BJ (cell line): ENCODE data around the gene ENTPD7. TPM values are rescaled to one million over a fixed set of nuclear protein-coding genes. Genes with fewer than 3 reads are reported as not detected.

Source experiments
- CTCF ChIA-PET: fragments of 350-600 bp; formaldehyde crosslinking; extraction: SDS; loops from one replicate; lab custom pipeline; 2021; ENCODE audit warnings: antibody characterized with exemption, inconsistent platforms; lab: Yijun Ruan, JAX
- POLR2A ChIA-PET: fragments of 300-600 bp; sonication (Branson Sonifier 250); formaldehyde crosslinking; extraction: SDS; loops from one replicate; lab custom pipeline; 2021; ENCODE audit warnings: antibody characterized with exemption; lab: Charles Lee
- DNase-seq: peaks from one replicate; pipeline ENCODE4 v3.0.0-alpha.2; 2011; ENCODE audit warnings: low read depth
- H3K27me3 ChIP-seq: 2 replicates; pipeline ENCODE4 v1.6.0; 2011; ENCODE audit warnings: low read length; ENCODE audit not compliant: control insufficient read depth, insufficient read depth
- H3K36me3 ChIP-seq: 2 replicates; pipeline ENCODE4 v1.5.1; 2011; ENCODE audit warnings: low read length; ENCODE audit not compliant: control insufficient read depth, insufficient read depth
- H3K4me3 ChIP-seq: 2 replicates; pipeline ENCODE4 v1.5.1; 2011; ENCODE audit warnings: low read depth, mild to moderate bottlenecking, control low read depth, low read length
- polyA plus RNA-seq: library from polyadenylated mRNA; depleted of rRNA; stranded (reverse); fragments of >200 nt; gene quantifications from 2 replicates; pipeline ENCODE4 v1.2.3, GENCODE V29; 2011
- TF ChIP-seq, protein P1 (sequence below): IDR thresholded peaks from 2 replicates; pipeline ENCODE4 v1.5.1; 2011; ENCODE audit warnings: low read depth, mild to moderate bottlenecking, control low read depth, inconsistent platforms, low read length, moderate library complexity; ENCODE audit not compliant: insufficient read depth

ENTPD7 gene
- polyA plus RNA-seq, 1 experiment = 13.6 TPM

DNA sequence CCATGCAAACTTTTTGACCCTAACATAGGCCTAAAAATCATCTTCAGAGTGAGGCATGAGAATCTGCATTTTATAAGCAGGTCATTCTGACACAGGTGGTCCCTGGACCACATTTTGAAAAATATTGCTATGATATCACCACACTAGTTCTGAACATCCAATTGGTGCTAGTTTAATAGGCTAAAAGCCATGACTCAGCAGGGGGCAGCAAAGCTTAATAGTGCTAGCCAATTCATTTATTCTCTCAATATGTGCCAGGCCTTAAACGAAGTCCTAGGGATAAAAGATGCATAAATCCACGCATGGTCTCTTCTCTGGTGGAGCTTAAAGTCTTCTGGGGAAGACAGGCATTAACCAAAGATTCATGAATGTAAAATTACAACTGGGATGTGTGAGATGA is 28.9 kb upstream of the ENTPD7 start:
- CTCF ChIA-PET = interaction anchor here (0.8 to 9.7 kb wide), 7 partner anchors 9 to 91 kb away, joined by 3 to 133 read pairs (median 4); partner anchors contain the start of genes ENTPD7 and SLC25A28

DNA sequence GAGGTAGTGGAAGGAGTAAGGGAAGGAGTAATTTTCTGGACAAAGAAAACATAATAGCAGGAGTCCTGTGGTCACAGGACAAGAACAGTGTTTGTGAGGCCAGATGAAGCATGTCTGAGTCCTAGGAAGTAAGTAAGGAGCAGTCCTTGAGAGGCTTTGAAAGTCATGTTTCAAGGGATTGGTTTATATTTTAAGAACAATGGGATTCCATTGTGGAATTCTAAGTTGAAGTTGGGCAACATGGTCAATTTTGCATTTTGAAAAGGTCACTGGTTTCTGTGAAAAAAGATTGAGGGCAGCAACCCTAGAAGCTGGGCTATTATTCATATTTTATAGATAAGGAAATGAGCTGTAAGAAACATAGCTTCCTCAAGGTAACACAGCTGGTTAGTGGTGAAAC is 28.3 kb upstream of the ENTPD7 start:
- H3K27me3 ChIP-seq = peaks cover 2% of the 10 kb centered on the region; the same call in 1 of the 2 replicates
- H3K36me3 ChIP-seq = no peaks in the 10 kb centered on the region
- TF ChIP-seq, protein P1, sequence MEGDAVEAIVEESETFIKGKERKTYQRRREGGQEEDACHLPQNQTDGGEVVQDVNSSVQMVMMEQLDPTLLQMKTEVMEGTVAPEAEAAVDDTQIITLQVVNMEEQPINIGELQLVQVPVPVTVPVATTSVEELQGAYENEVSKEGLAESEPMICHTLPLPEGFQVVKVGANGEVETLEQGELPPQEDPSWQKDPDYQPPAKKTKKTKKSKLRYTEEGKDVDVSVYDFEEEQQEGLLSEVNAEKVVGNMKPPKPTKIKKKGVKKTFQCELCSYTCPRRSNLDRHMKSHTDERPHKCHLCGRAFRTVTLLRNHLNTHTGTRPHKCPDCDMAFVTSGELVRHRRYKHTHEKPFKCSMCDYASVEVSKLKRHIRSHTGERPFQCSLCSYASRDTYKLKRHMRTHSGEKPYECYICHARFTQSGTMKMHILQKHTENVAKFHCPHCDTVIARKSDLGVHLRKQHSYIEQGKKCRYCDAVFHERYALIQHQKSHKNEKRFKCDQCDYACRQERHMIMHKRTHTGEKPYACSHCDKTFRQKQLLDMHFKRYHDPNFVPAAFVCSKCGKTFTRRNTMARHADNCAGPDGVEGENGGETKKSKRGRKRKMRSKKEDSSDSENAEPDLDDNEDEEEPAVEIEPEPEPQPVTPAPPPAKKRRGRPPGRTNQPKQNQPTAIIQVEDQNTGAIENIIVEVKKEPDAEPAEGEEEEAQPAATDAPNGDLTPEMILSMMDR = no peak
- no peak overlapping the region for H3K4me3 ChIP-seq
- DNase-seq = no peak
- ChIA-PET POLR2A (interaction anchor here (0.6 kb wide), 1 partner anchor 158 kb away, joined by 3 read pairs; no protein-coding TSS in a partner anchor), CTCF (interaction anchor here (0.8 to 9.7 kb wide), 8 partner anchors 8 to 91 kb away, joined by 3 to 133 read pairs (median 4); partner anchors contain the start of genes ENTPD7 and SLC25A28)

More for the DNA sequence above, 28.9 kb upstream of the ENTPD7 start:
- H3K4me3 ChIP-seq = no peak overlapping the region
- POLR2A ChIA-PET = interaction anchor here (0.6 kb wide), 1 partner anchor 159 kb away, joined by 3 read pairs; no protein-coding TSS in a partner anchor
- TF ChIP-seq, protein P1 = peak; percentile 63
- H3K36me3 ChIP-seq = no peaks in the 10 kb centered on the region
- DNase-seq = no peak
- peaks cover 2% of the 10 kb centered on the region; the same call in 1 of the 2 replicates for H3K27me3 ChIP-seq

DNA sequence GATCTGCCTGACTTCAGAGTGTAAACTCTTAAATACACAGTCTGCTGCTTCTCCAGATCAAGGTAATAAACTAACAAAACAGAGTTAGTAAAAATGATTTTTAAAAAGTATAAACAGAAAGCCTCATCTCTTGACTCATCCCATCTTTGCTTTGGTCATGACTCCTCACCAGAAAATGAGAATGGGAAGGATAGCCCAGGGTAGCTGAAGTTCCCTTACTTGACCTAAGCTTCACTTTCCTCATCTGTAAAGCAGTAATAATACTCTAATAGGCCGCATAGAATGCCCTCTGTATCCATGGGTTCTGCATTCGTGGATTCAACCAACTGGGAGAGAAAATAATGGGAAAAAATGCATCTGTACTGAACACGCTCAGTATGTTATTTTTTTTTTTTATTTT is 27.8 kb upstream of the ENTPD7 start:
- no peaks in the 10 kb centered on the region for H3K36me3 ChIP-seq
- TF ChIP-seq, protein P1 = no peak
- ChIA-PET POLR2A (no interaction called here), CTCF (interaction anchor here (0.9 to 9.7 kb wide), 6 partner anchors 10 to 90 kb away, joined by 3 to 133 read pairs (median 4); partner anchors contain the start of genes ENTPD7 and SLC25A28)
- H3K4me3 ChIP-seq = no peak overlapping the region
- no peak for DNase-seq
- peaks cover 2% of the 10 kb centered on the region; the same call in 1 of the 2 replicates for H3K27me3 ChIP-seq

DNA sequence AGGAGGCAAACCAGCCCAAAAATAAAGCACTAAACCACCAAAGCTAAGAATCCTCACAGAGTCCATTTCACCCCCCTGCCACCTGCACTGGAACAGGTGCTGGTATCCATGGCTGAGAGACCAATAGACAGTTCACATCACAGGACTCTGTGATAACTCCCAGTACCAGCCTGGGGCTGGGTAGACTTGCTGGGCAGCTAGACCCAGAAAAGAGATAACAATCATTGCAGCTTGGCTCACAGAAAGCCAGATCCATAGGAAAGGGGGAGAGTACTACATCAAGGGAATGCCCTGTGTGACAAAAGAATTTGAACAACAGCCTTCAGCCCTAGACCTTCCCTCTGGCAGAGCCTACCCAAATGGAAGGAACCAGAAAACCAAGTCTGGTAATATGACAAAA is 25.5 kb upstream of the ENTPD7 start:
- TF ChIP-seq, protein P1 = no peak
- CTCF ChIA-PET = interaction anchor here (9.7 kb wide), 1 partner anchor 77 kb away, joined by 133 read pairs; no protein-coding TSS in a partner anchor
- no peak for DNase-seq
- no peaks in the 10 kb centered on the region for H3K36me3 ChIP-seq
- peaks cover 3% of the 10 kb centered on the region; the same call in 1 of the 2 replicates for H3K27me3 ChIP-seq
- POLR2A ChIA-PET = no interaction called here
- H3K4me3 ChIP-seq = no peak overlapping the region

DNA sequence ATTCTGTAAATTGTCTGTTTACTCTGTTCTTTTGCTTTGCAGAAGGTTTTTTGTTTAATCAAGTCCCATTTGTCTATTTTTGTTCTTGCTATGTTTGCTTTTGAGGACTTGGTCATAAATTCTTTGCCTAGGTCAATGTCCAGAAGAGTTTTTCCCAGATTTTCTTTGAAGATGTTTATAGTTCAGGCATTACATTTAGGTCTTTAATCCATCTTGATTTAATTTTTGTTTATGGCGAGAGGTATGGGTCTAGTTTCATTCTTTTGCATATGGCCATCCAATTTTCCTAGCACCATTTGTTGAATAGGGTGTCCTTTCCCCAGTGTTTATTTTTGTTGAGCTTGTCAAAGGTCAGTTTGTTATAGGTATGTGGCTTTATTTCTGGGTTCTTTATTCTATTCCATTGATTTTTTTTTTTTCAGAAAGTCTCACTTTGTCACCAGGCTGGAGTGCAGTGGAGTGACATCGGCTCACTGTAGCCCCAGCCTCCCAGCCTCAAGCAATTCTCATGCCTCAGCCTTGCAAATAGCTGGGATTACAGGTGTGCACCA is 11.6 kb upstream of the ENTPD7 start:
- TF ChIP-seq, protein P1 = no peak
- H3K4me3 ChIP-seq = no peak overlapping the region
- CTCF ChIA-PET = interaction anchor here (0.6 kb wide), 1 partner anchor 105 kb away, joined by 3 read pairs; no protein-coding TSS in a partner anchor
- no peak for DNase-seq
- H3K36me3 ChIP-seq = no peaks in the 10 kb centered on the region
- no peaks in the 10 kb centered on the region for H3K27me3 ChIP-seq
- POLR2A ChIA-PET = no interaction called here
